Epithelial cell of proximal tubule (primary cell): ENCODE data around the gene SMARCB1. TPM values are rescaled to one million over a fixed set of nuclear protein-coding genes. Genes with fewer than 3 reads are reported as not detected.

ENCODE experiments used
- DNase-seq: peaks from one replicate; pipeline ENCODE4 v3.0.0-alpha.2; 2011; ENCODE audit warnings: low read depth
- H3K4me3 ChIP-seq: 2 replicates; pipeline ENCODE4 v1.5.1; 2011; ENCODE audit warnings: low read depth, mild to moderate bottlenecking, low read length
- total RNA-seq: library from RNA; depleted of rRNA; stranded (reverse); fragments of >200 nt; gene quantifications from 2 replicates; pipeline ENCODE4 v1.2.3, GENCODE V29; 2015
- TF ChIP-seq, protein P1 (sequence below): conservative IDR thresholded peaks from 2 replicates; pipeline ENCODE4 v1.5.1; 2012; ENCODE audit warnings: low read depth, mild to moderate bottlenecking, low read length

SMARCB1 gene
- total RNA-seq, 1 donor from 2014 or later: 173 TPM

- TF ChIP-seq, protein P1, sequence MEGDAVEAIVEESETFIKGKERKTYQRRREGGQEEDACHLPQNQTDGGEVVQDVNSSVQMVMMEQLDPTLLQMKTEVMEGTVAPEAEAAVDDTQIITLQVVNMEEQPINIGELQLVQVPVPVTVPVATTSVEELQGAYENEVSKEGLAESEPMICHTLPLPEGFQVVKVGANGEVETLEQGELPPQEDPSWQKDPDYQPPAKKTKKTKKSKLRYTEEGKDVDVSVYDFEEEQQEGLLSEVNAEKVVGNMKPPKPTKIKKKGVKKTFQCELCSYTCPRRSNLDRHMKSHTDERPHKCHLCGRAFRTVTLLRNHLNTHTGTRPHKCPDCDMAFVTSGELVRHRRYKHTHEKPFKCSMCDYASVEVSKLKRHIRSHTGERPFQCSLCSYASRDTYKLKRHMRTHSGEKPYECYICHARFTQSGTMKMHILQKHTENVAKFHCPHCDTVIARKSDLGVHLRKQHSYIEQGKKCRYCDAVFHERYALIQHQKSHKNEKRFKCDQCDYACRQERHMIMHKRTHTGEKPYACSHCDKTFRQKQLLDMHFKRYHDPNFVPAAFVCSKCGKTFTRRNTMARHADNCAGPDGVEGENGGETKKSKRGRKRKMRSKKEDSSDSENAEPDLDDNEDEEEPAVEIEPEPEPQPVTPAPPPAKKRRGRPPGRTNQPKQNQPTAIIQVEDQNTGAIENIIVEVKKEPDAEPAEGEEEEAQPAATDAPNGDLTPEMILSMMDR: no peak
- H3K4me3 ChIP-seq: no peak overlapping the region
- DNase-seq: no peak
Observed at GRCh38 chr22:23783265-23784150, 3.3 kb upstream of the SMARCB1 start.

- H3K4me3 ChIP-seq: no peak overlapping the region
- TF ChIP-seq, protein P1: no peak
- DNase-seq: no peak
Observed at GRCh38 chr22:23784215-23784732, 2.5 kb upstream of the SMARCB1 start.

DNA sequence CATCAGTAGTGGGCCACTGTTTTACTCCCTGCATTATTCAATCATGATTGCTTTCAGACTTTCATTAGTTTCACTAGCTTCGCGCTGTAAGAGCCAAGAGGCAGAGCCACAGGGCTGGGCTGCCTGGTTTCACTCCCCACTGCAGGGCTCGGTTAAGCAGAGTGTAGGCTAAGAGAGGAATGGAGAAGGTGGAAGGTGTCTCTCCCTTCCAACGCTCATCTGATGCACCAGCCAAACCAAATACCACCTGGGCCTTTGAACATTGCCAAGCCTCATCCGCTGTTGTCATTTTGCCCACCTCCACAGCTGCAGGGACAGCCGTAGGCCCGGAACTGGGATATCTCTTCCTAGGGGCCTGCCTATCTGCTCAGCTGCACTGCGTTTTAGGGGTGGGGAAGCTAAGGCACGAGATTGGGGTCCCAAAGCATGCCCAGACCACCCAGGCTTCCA, 480 bp upstream of the SMARCB1 start:
- TF ChIP-seq, protein P1: no peak
- peak overlapping the region; percentile 93 for H3K4me3 ChIP-seq
- DNase-seq: no peak

GRCh38 chr22:23787600-23787896, 782 bp downstream of the SMARCB1 start:
- peak overlapping the region; percentile 93 for H3K4me3 ChIP-seq
- TF ChIP-seq, protein P1: no peak
- DNase-seq: no peak

DNA sequence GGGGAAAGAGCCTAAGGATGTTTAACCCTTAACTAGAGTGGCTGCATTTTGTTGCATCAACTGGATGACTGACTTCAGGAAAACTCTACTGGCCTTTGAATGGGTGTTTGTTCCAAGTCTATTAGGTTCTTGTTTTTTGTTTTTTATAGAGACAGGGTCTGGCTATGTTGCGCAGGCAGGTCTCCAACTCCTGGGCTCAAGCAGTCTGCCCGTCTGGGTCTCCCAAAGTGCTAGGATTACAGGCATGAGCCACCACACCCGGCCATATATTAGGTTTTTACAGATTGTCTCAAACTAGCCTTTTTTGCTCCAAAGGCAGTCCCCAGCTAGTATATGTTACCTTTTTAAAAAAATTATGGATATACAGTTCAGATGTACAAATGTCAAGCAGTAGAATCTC, 1.1 kb downstream of the SMARCB1 start:
- TF ChIP-seq, protein P1: no peak
- peak overlapping the region; percentile 93 for H3K4me3 ChIP-seq
- no peak for DNase-seq

- no peak overlapping the region for H3K4me3 ChIP-seq
- DNase-seq: no peak
- TF ChIP-seq, protein P1: no peak
Observed at GRCh38 chr22:23789121-23789520, 2.4 kb downstream of the SMARCB1 start.
